B cell (primary cell): ENCODE data around the gene GRK6.

ENCODE experiments used
- CTCF ChIP-seq: fragments of 200-600 bp; IDR thresholded peaks from one replicate; pipeline ENCODE4 v1.8.0; 2022; ENCODE audit warnings: antibody characterized with exemption, mild to moderate bottlenecking
- EZH2 ChIP-seq: IDR thresholded peaks from 2 replicates; pipeline ENCODE4 v1.6.1; 2012; ENCODE audit warnings: borderline replicate concordance, low read depth, mild to moderate bottlenecking, moderate library complexity, low read length; ENCODE audit not compliant: insufficient read depth, poor library complexity, severe bottlenecking

DNA sequence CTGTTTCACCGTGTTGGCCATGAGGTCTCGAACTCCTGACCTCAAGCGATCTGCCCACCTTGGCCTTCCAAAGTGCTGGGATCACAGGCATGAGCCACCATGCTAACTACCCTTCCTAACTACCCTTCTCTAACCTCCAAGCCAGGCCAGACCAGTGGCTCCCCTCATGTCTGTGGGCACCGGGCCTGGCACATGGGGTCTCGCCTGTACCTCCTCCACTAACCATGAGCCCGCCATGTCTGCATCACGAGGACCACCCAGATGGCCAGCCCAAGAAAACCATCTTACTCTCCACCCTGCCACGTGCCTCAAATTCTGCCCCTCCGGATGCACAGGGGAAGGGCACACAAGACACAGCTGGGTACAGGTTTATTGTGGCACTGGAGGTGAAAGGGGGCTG is 56.6 kb downstream of the GRK6 start:
- TF ChIP-seq CTCF = no peak
- no peak for TF ChIP-seq EZH2
